ENCODE results near the gene REL. TPM values are rescaled to one million over a fixed set of nuclear protein-coding genes. Genes with fewer than 3 reads are reported as not detected.

REL gene
- polyA plus RNA-seq, 1 experiment = 3.3 TPM

GRCh38 chr2:60867007-60867406 lies 14.4 kb upstream of the REL start:
- Histone ChIP-seq H3K9me3 (ENCODE audit: control insufficient read depth, insufficient read depth, low read length) (no peaks in the 10 kb centered on the region), H3K4me3 (ENCODE audit: low read depth, low read length) (no peak overlapping the region), H3K27ac (ENCODE audit: low read depth, low read length) (no peak overlapping the region), H3K27me3 (ENCODE audit: control insufficient read depth, insufficient read depth, low read length) (no peaks in the 10 kb centered on the region)
- no peak for DNase-seq (ENCODE audit: low read depth, low spot score)
- ChIA-PET POLR2A (interaction anchor here (1.1 kb wide), 1 partner anchor 14 kb away, joined by 6 read pairs; no protein-coding TSS in a partner anchor), CTCF (no interaction called here)
- TF ChIP-seq, protein P1, sequence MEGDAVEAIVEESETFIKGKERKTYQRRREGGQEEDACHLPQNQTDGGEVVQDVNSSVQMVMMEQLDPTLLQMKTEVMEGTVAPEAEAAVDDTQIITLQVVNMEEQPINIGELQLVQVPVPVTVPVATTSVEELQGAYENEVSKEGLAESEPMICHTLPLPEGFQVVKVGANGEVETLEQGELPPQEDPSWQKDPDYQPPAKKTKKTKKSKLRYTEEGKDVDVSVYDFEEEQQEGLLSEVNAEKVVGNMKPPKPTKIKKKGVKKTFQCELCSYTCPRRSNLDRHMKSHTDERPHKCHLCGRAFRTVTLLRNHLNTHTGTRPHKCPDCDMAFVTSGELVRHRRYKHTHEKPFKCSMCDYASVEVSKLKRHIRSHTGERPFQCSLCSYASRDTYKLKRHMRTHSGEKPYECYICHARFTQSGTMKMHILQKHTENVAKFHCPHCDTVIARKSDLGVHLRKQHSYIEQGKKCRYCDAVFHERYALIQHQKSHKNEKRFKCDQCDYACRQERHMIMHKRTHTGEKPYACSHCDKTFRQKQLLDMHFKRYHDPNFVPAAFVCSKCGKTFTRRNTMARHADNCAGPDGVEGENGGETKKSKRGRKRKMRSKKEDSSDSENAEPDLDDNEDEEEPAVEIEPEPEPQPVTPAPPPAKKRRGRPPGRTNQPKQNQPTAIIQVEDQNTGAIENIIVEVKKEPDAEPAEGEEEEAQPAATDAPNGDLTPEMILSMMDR (IDR thresholded peaks at IDR 0.05; ENCODE audit: low read depth, low read length) = no peak

GRCh38 chr2:60867848-60868247 lies 13.5 kb upstream of the REL start:
- POLR2A ChIA-PET = interaction anchor here (1.1 kb wide), 1 partner anchor 13 kb away, joined by 6 read pairs; no protein-coding TSS in a partner anchor
- CTCF ChIA-PET = no interaction called here

GRCh38 chr2:60868589-60869273 lies 12.6 kb upstream of the REL start:
- Histone ChIP-seq H3K4me3 (ENCODE audit: low read depth, low read length) (no peak overlapping the region), H3K9me3 (ENCODE audit: control insufficient read depth, insufficient read depth, low read length) (no peaks in the 10 kb centered on the region), H3K27me3 (ENCODE audit: control insufficient read depth, insufficient read depth, low read length) (no peaks in the 10 kb centered on the region), H3K27ac (ENCODE audit: low read depth, low read length) (no peak overlapping the region)
- POLR2A ChIA-PET = no interaction called here
- no peak for DNase-seq (ENCODE audit: low read depth, low spot score)
- CTCF ChIA-PET = no interaction called here
- TF ChIP-seq, protein P1 (IDR thresholded peaks at IDR 0.05; ENCODE audit: low read depth, low read length) = no peak

More at GRCh38 chr2:60867848-60868247, 13.5 kb upstream of the REL start:
- TF ChIP-seq, protein P1 (IDR thresholded peaks at IDR 0.05; ENCODE audit: low read depth, low read length) = no peak
- Histone ChIP-seq H3K27me3 (ENCODE audit: control insufficient read depth, insufficient read depth, low read length) (no peaks in the 10 kb centered on the region), H3K4me3 (ENCODE audit: low read depth, low read length) (no peak overlapping the region), H3K27ac (ENCODE audit: low read depth, low read length) (no peak overlapping the region), H3K9me3 (ENCODE audit: control insufficient read depth, insufficient read depth, low read length) (no peaks in the 10 kb centered on the region)
- no peak for DNase-seq (ENCODE audit: low read depth, low spot score)

- Histone ChIP-seq H3K9me3 (ENCODE audit: control insufficient read depth, insufficient read depth, low read length) (no peaks in the 10 kb centered on the region), H3K4me3 (ENCODE audit: low read depth, low read length) (no peak overlapping the region), H3K27me3 (ENCODE audit: control insufficient read depth, insufficient read depth, low read length) (no peaks in the 10 kb centered on the region), H3K27ac (ENCODE audit: low read depth, low read length) (no peak overlapping the region)
- DNase-seq (ENCODE audit: low read depth, low spot score) = no peak
- CTCF ChIA-PET = no interaction called here
- POLR2A ChIA-PET = interaction anchor here (0.7 kb wide), 1 partner anchor 30 kb away, joined by 7 read pairs; no protein-coding TSS in a partner anchor
- TF ChIP-seq, protein P1 (IDR thresholded peaks at IDR 0.05; ENCODE audit: low read depth, low read length) = no peak
Observed at GRCh38 chr2:60872510-60872928, 8.9 kb upstream of the REL start.

DNA sequence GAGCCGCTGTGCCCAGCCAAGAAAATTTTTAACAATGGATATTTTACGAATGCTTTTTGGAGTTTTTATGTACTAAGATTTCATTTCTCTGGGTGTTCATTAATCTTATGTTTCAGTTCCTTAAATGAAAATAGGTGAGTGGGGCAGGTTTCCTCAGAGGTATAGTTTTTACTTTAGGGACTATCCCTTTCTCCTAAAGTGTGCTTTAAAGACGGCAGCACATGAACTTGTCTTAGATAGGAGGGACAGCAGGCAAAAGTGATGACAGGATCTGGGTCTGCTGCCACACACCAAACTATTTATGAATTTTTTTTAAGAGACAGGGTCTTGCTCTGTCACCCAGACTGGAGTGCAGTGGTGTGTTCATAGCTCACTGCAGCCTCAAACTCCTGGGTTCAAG lies 8.0 kb upstream of the REL start:
- Histone ChIP-seq H3K27me3 (ENCODE audit: control insufficient read depth, insufficient read depth, low read length) (no peaks in the 10 kb centered on the region), H3K4me3 (ENCODE audit: low read depth, low read length) (no peak overlapping the region), H3K9me3 (ENCODE audit: control insufficient read depth, insufficient read depth, low read length) (no peaks in the 10 kb centered on the region), H3K27ac (ENCODE audit: low read depth, low read length) (no peak overlapping the region)
- TF ChIP-seq, protein P1 (IDR thresholded peaks at IDR 0.05; ENCODE audit: low read depth, low read length) = no peak
- CTCF ChIA-PET = no interaction called here
- POLR2A ChIA-PET = interaction anchor here (0.7 kb wide), 1 partner anchor 29 kb away, joined by 7 read pairs; no protein-coding TSS in a partner anchor
- DNase-seq (ENCODE audit: low read depth, low spot score) = no peak
